ENCODE results near the gene MYBPC3.

Gene MYBPC3

GRCh38 chr11:47352556-47352955 lies at the start of gene MYBPC3:
Gene MYBPC3 (minus strand): TSS chr11:47352702. CDS start chr11:47352647, 55 bp downstream.
- FAIRE-seq (no peak), DNase-seq (ENCODE audit: low spot score) (no peak)

- no peak for FAIRE-seq
- no peak for DNase-seq (ENCODE audit: low spot score)
Measured at GRCh38 chr11:47400768-47401279, 48.3 kb upstream of the MYBPC3 start.

- FAIRE-seq (no peak), DNase-seq (ENCODE audit: low spot score) (no peak)
Measured at GRCh38 chr11:47399860-47400767, 47.6 kb upstream of the MYBPC3 start.

- FAIRE-seq (no peak), DNase-seq (ENCODE audit: low spot score) (no peak)
Measured at GRCh38 chr11:47398551-47398950, 46.0 kb upstream of the MYBPC3 start.

- DNase-seq (ENCODE audit: low spot score) (no peak), FAIRE-seq (no peak)
Measured at GRCh38 chr11:47398011-47398410, 45.5 kb upstream of the MYBPC3 start.

GRCh38 chr11:47396049-47396320 lies 43.5 kb upstream of the MYBPC3 start:
- no peak for FAIRE-seq
- no peak for DNase-seq (ENCODE audit: low spot score)

- FAIRE-seq = no peak
Measured at GRCh38 chr11:47395223-47396048, 42.9 kb upstream of the MYBPC3 start.

GRCh38 chr11:47394322-47395222 lies 42.1 kb upstream of the MYBPC3 start:
- DNase-seq (ENCODE audit: low spot score) (no peak), FAIRE-seq (no peak)

More at GRCh38 chr11:47395223-47396048, 42.9 kb upstream of the MYBPC3 start:
- no peak for DNase-seq (ENCODE audit: low spot score)

- FAIRE-seq = no peak
Measured at GRCh38 chr11:47394050-47394321, 41.5 kb upstream of the MYBPC3 start.

GRCh38 chr11:47393163-47394049 lies 40.9 kb upstream of the MYBPC3 start:
- FAIRE-seq (no peak), DNase-seq (ENCODE audit: low spot score) (peak; percentile 18)

More at GRCh38 chr11:47394050-47394321, 41.5 kb upstream of the MYBPC3 start:
- no peak for DNase-seq (ENCODE audit: low spot score)

GRCh38 chr11:47392546-47393162 lies 40.2 kb upstream of the MYBPC3 start:
- FAIRE-seq (no peak), DNase-seq (ENCODE audit: low spot score) (no peak)

- no peak for FAIRE-seq
Measured at GRCh38 chr11:47391711-47392432, 39.4 kb upstream of the MYBPC3 start.

GRCh38 chr11:47391077-47391583 lies 38.6 kb upstream of the MYBPC3 start:
- DNase-seq (ENCODE audit: low spot score) = no peak
- no peak for FAIRE-seq

More at GRCh38 chr11:47391711-47392432, 39.4 kb upstream of the MYBPC3 start:
- DNase-seq (ENCODE audit: low spot score) = no peak

GRCh38 chr11:47390422-47390760 lies 37.9 kb upstream of the MYBPC3 start:
- DNase-seq (ENCODE audit: low spot score) (no peak), FAIRE-seq (no peak)

- DNase-seq (ENCODE audit: low spot score) = no peak
- FAIRE-seq = no peak
Measured at GRCh38 chr11:47389577-47390421, 37.3 kb upstream of the MYBPC3 start.

GRCh38 chr11:47388697-47389576 lies 36.4 kb upstream of the MYBPC3 start:
- FAIRE-seq = no peak
- no peak for DNase-seq (ENCODE audit: low spot score)
